OCI-M2 (cell line): Measurements from ENCODE around the gene TM9SF4.

Experiments used
- DNase-seq: peaks from one replicate; lab custom pipeline; 2025; ENCODE audit not compliant: unreplicated experiment; lab: John Stamatoyannopoulos, UW

The TM9SF4 gene

GRCh38 chr20:32127347-32127746 lies 17.8 kb downstream of the TM9SF4 start:
- DNase-seq, result no peak

DNA sequence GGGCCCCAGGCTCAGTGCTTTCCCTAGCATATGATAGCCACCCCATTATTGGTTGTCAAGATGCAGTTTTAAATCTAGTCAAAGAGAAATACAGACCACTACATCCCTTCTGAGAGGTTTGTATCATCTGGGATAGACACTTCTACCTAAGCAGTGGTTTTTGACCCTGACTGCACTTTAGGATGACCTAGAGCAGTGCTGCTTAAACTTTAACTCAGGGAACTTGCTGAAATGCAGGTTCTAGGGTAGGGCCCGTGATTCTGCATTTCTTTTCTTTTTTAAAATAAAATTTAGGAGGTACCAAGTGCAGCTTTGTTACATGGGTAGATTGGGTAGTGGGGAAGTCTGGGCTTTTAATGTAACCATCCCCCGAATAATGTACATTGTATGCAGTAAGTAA lies 18.7 kb downstream of the TM9SF4 start:
- no peak for DNase-seq

DNA sequence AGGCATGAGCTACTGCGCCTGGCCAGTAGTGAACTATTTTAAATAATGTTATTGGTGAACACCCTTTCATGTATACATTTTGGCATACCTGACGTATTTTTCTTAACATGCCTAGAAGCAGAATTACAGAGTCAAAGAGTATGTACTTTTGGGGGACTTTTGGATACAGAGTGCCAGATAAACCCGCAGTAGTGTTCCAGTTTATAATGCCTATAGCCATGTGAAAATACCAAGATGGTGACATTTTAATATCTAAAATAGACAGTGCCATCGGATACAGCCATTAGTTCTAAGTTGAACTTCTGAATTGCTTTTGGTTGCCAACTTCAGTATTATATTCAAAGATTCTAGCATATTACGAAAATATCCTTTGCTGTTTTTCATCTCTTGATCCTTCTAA lies 20.3 kb downstream of the TM9SF4 start:
- no peak for DNase-seq

DNA sequence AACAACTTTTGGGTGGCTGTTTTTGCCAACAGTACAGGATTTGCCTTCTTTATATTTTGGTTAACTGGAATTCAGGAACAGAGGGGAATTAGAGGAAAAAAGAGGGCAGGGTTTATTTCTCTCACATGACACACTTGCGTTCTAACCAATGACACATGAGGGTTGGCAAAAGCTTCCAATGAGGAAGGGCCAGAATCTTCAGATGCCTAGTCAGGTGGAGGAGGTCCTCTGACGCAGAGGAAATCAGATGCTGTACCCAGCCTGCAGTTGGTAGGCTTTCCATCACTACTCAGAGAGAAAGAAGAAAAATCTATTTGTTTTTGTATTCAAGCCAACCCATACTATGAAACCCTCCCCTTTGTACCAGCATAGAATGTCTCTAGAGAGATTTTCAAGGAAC lies 20.8 kb downstream of the TM9SF4 start:
- DNase-seq, result no peak

DNA sequence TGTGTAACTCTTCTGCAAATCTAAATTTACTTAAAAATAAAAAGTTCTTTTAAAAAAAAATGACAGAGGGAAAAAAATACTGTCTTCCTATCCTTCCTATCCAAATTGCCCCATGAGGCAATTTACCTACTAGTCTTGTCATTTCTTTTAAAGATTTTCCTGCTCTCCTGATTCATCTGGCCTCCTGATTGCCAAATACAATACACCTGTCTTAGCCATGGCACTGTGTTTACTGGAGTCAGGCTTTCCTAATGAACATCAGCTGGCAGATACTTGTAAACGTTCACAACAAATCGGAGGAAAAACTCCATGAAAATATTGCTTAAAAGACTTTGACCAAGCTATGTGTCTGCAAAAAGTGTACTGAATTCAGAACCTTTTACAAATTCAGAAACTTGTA lies 21.5 kb downstream of the TM9SF4 start:
- no peak for DNase-seq

GRCh38 chr20:32132911-32133549 lies 23.5 kb downstream of the TM9SF4 start:
- no peak for DNase-seq

GRCh38 chr20:32134026-32134425 lies 24.5 kb downstream of the TM9SF4 start:
- DNase-seq, result no peak

GRCh38 chr20:32135983-32136515 lies 26.5 kb downstream of the TM9SF4 start:
- no peak for DNase-seq

GRCh38 chr20:32138921-32139320 lies 29.4 kb downstream of the TM9SF4 start:
- DNase-seq, result no peak

DNA sequence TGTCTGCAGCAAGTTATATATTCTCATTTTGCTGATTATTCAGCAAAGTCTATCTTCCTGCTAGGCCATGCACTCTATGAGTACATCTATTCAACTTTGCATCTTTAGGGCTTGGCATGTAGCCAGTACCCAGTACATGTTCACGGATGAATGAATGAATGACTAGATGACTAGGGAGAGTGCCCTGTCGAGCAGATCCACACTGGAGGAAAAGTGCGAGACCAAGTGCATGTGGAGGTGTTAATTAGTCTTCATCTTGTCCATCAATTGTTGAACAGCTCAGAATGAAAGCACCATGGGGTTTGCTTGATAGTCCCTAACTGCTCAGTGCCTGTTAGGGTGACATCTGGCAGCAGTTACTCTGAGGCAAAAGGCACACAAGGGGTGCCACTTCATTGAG lies 30.4 kb downstream of the TM9SF4 start:
- DNase-seq, result no peak

GRCh38 chr20:32140603-32141002 lies 31.1 kb downstream of the TM9SF4 start:
- no peak for DNase-seq

- no peak for DNase-seq
Measured at GRCh38 chr20:32141465-32141980, 32.0 kb downstream of the TM9SF4 start.

DNA sequence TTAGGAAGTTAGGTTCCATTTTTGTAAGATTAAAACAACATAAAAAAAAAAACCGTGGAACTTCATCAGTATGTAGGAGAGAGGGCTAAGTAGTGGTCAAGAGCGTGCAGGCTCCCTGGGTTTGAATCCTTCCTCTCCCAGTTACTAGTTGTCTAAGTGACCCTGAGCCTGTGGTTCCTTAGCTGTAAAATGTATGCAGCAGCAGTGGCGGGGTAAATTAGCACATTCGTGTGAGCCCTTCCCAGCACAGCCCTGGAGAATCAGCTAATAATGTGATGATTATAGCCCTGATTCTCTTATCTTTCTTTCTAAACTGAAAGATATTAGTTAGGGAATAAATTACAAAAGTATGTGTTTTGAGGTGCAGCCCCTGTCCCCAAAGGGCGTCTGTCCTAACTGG lies 32.6 kb downstream of the TM9SF4 start:
- DNase-seq, result no peak

DNA sequence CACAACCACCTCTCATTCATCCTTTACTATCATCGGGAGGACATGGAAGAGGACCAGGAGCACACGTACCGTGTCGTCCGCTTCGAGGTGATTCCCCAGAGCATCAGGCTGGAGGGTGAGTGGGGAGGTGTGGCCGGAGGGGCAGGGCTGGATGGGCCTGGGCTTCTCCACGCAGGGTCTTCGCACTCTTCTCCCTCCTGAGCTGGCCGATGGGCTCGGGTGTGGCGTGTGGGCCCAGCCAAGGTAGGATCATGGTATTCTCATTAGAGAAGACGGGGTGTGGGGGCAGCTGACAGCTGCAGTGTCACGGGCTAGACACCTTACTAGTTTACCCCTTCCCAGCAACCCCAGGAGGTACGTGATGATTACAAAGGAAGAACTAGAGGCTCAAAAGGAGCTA lies 33.5 kb downstream of the TM9SF4 start:
- DNase-seq, result no peak

DNA sequence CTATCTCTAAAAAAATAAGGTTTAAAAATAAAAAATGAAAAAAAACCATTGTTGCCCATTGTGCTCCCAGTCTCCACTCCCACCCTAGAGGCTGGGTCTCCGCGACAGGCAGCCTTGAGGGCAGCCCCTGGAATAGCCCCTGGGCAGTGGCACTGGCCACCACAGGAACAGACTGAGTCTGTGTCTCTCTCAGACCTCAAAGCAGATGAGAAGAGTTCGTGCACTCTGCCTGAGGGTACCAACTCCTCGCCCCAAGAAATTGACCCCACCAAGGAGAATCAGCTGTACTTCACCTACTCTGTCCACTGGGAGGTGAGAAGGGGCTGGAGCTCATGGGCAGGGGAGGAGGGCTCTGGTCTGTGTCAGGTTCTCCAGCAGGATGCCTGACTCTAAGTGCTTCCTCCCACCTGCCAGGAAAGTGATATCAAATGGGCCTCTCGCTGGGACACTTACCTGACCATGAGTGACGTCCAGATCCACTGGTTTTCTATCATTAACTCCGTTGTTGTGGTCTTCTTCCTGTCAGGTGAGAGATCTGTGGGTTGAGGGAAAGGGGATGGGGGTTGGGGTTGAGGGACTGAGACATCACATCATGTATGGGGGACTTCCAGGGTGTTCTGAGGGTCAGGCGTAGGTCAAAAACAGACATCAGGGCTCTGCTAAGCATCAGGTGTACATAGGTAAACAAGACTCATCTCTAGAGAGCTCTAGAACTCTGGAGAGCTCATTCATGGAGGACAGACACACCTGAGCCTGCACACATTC lies 35.6 kb downstream of the TM9SF4 start:
- DNase-seq, result no peak

- no peak for DNase-seq
Measured at GRCh38 chr20:32149566-32150170, 40.2 kb downstream of the TM9SF4 start.

- DNase-seq, result no peak
Measured at GRCh38 chr20:32150291-32150848, 40.9 kb downstream of the TM9SF4 start.

GRCh38 chr20:32152421-32153155 lies 43.1 kb downstream of the TM9SF4 start:
- DNase-seq, result no peak

- DNase-seq, result no peak
Measured at GRCh38 chr20:32153156-32153665, 43.7 kb downstream of the TM9SF4 start.

DNA sequence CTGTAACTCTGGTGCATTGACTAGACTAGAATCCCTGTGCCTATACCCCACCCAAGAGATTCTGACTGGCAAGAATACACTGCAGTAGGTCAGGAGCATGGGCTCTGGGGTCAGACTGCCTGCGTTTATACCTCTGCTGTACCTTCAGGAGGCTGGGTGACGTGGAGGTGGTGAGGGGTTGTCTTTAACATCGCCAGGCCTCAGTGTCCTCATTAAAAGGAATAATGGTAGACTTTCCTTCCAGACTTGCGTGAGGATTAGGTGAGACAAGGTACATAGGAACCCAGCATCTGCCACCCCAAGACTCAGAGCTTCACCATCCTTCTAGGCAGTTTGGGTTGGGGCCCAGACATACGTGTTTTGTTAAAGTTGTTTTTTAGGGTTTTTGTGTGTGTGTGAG lies 44.3 kb downstream of the TM9SF4 start:
- DNase-seq, result no peak
